Measurements from ENCODE around the gene UPP1.

Gene UPP1

DNA sequence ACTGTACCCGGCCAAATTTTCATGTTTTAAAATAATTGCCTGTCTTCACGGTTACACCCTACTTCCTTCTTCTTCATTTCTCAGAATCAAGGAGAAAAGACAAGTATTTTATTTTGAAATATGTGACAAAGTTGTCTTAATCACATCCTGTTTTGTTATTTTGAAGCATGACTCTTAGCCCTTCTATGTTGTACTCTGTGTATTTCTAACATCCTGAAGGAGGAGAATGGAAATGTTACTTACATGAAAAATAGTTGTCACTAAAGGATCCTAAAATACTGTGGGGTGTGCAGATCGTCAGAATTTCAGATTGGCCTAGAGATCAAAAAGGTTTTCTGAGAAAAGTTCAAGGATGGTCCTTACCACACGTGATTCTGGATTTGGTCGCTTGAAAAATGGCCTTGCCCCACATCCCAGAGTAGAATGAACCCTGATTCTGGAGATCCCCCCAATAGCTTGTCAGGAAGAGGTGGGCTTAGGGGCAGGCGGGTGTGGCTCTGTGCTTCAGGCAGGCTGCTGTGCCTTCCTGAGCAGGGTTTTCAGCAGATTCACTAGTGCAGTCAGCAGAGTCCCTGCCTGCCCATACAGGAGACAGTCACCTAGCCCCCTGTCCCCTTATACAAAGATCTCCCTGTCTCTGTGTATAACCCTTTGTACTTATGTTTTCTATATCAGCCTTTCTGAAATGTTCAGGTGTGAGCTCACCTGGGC lies 8.6 kb downstream of the UPP1 start:
- Histone ChIP-seq H3K9ac (no peak overlapping the region), H3K36me3 (ENCODE audit: insufficient read depth) (no peaks in the 10 kb centered on the region), H3K79me2 (ENCODE audit: insufficient read depth, low read depth) (no peaks in the 10 kb centered on the region), H3K27me3 (ENCODE audit: insufficient read depth, low read depth) (no peaks in the 10 kb centered on the region), H2AFZ (ENCODE audit: low read depth) (no peak overlapping the region), H4K20me1 (ENCODE audit: insufficient read depth) (no peaks in the 10 kb centered on the region), H3K27ac (no peak overlapping the region), H3K4me1 (ENCODE audit: low read depth, poor library complexity, severe bottlenecking) (no peaks in the 10 kb centered on the region), H3K4me3 (IDR thresholded peaks at IDR 0.05; ENCODE audit: insufficient read depth, low read depth, low read length) (no peak overlapping the region), H3K4me2 (no peak overlapping the region)
- no peak for TF ChIP-seq CTCF (conservative IDR thresholded peaks at IDR 0.05; ENCODE audit: low read depth, low read length)

DNA sequence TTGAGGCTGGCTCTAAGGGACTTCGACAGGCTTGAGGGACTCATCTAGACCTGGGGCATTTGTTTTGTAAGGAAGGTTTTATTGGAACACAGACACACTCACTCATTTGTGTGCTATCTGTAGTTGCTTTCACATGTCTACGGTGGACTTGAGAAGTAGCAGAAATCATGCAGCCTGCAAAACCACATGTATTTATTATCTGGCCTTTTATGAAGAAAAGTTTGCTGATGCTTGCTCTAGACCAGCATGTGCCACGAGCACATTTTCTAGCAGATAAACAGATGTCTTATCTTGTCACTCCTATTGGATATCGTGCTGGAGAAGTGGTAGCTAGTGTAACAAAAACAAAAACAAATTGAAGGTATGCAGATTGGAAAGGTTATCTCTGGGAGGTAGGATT lies 9.8 kb downstream of the UPP1 start:
- no peak overlapping the region for H2AFZ ChIP-seq (ENCODE audit: low read depth)
- no peak overlapping the region for H3K9ac ChIP-seq
- H3K27me3 ChIP-seq (ENCODE audit: insufficient read depth, low read depth): no peaks in the 10 kb centered on the region
- no peak for TF ChIP-seq CTCF (conservative IDR thresholded peaks at IDR 0.05; ENCODE audit: low read depth, low read length)
- no peak overlapping the region for H3K27ac ChIP-seq
- H4K20me1 ChIP-seq (ENCODE audit: insufficient read depth): no peaks in the 10 kb centered on the region
- H3K4me3 ChIP-seq (IDR thresholded peaks at IDR 0.05; ENCODE audit: insufficient read depth, low read depth, low read length): no peak overlapping the region
- no peak overlapping the region for H3K4me2 ChIP-seq
- no peaks in the 10 kb centered on the region for H3K36me3 ChIP-seq (ENCODE audit: insufficient read depth)
- no peaks in the 10 kb centered on the region for H3K79me2 ChIP-seq (ENCODE audit: insufficient read depth, low read depth)
- H3K4me1 ChIP-seq (ENCODE audit: low read depth, poor library complexity, severe bottlenecking): no peaks in the 10 kb centered on the region

DNA sequence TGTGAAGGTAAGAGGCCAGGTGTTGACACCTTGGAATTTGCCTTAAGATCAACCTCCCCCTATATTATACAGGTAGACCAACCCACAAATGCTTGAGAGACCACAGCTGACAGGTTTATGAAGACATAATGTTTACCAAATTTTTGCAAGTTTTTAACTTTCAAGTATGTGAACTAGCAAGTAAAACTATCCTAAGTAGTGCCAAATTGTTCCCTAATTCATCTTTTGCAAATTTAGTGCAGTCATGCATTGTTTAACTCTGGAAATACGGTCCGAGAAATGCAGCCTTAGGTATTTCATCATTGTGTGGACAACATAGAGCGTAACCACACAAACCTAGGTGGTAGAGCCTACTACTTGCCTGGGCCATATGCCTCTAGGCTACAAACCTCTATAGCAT lies 10.7 kb downstream of the UPP1 start:
- Histone ChIP-seq H3K27ac (no peak overlapping the region), H3K4me3 (IDR thresholded peaks at IDR 0.05; ENCODE audit: insufficient read depth, low read depth, low read length) (no peak overlapping the region), H3K27me3 (ENCODE audit: insufficient read depth, low read depth) (no peaks in the 10 kb centered on the region), H3K36me3 (ENCODE audit: insufficient read depth) (no peaks in the 10 kb centered on the region), H3K9ac (no peak overlapping the region), H3K4me2 (no peak overlapping the region), H3K79me2 (ENCODE audit: insufficient read depth, low read depth) (no peaks in the 10 kb centered on the region), H2AFZ (ENCODE audit: low read depth) (no peak overlapping the region), H3K4me1 (ENCODE audit: low read depth, poor library complexity, severe bottlenecking) (no peaks in the 10 kb centered on the region), H4K20me1 (ENCODE audit: insufficient read depth) (no peaks in the 10 kb centered on the region)
- TF ChIP-seq CTCF (conservative IDR thresholded peaks at IDR 0.05; ENCODE audit: low read depth, low read length): no peak

DNA sequence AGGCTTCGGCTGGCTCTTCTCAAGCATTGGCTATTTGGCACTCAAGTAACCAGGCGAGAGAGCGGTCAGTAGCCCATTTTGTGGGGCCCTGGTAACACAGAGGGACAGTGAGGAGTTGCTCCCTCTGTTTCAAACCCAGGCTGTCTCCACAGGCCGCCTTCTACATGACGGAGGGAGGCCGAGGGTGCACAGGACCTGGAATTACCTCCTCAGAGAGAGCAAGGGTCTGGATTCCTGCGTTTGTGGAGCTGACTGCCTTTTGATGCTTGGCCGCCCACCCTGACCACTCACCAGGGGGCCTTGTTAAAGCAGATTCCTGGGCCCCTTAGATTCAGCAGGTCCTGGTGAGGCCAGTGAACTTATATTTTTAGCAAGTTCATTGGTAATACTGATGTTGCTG lies 12.3 kb downstream of the UPP1 start:
- no peaks in the 10 kb centered on the region for H3K27me3 ChIP-seq (ENCODE audit: insufficient read depth, low read depth)
- no peak overlapping the region for H3K9ac ChIP-seq
- no peaks in the 10 kb centered on the region for H3K79me2 ChIP-seq (ENCODE audit: insufficient read depth, low read depth)
- H3K27ac ChIP-seq: no peak overlapping the region
- H3K4me1 ChIP-seq (ENCODE audit: low read depth, poor library complexity, severe bottlenecking): no peaks in the 10 kb centered on the region
- H3K36me3 ChIP-seq (ENCODE audit: insufficient read depth): no peaks in the 10 kb centered on the region
- H3K4me3 ChIP-seq (IDR thresholded peaks at IDR 0.05; ENCODE audit: insufficient read depth, low read depth, low read length): no peak overlapping the region
- no peaks in the 10 kb centered on the region for H4K20me1 ChIP-seq (ENCODE audit: insufficient read depth)
- no peak overlapping the region for H3K4me2 ChIP-seq
- no peak for TF ChIP-seq CTCF (conservative IDR thresholded peaks at IDR 0.05; ENCODE audit: low read depth, low read length)
- H2AFZ ChIP-seq (ENCODE audit: low read depth): no peak overlapping the region

All from KMS-11 (cell line).